Mucosa of stomach (tissue), 1 donor: ENCODE results near the gene TFAP2E.

ENCODE experiments used
- H3K27me3 ChIP-seq: one replicate; pipeline ENCODE4 v1.7.0; 2013; ENCODE audit warnings: mild to moderate bottlenecking, low read length; ENCODE audit not compliant: control insufficient read depth, insufficient read depth
- H3K36me3 ChIP-seq: one replicate; pipeline ENCODE4 v1.7.0; 2013; ENCODE audit warnings: low read length; ENCODE audit not compliant: control insufficient read depth, insufficient read depth
- H3K4me1 ChIP-seq: one replicate; pipeline ENCODE4 v1.7.0; 2013; ENCODE audit warnings: mild to moderate bottlenecking, low read length; ENCODE audit not compliant: control insufficient read depth, insufficient read depth
- H3K4me3 ChIP-seq: one replicate; pipeline ENCODE4 v1.7.0; 2013; ENCODE audit warnings: low read length
- H3K9ac ChIP-seq: one replicate; pipeline ENCODE4 v1.7.0; 2013; ENCODE audit warnings: mild to moderate bottlenecking, low read length, moderate library complexity
- H3K9me3 ChIP-seq: one replicate; pipeline ENCODE4 v1.7.0; 2013; ENCODE audit warnings: mild to moderate bottlenecking, low read length, moderate library complexity; ENCODE audit not compliant: control insufficient read depth
- donor health status: Pancreatic carcinoma.

The TFAP2E gene

DNA sequence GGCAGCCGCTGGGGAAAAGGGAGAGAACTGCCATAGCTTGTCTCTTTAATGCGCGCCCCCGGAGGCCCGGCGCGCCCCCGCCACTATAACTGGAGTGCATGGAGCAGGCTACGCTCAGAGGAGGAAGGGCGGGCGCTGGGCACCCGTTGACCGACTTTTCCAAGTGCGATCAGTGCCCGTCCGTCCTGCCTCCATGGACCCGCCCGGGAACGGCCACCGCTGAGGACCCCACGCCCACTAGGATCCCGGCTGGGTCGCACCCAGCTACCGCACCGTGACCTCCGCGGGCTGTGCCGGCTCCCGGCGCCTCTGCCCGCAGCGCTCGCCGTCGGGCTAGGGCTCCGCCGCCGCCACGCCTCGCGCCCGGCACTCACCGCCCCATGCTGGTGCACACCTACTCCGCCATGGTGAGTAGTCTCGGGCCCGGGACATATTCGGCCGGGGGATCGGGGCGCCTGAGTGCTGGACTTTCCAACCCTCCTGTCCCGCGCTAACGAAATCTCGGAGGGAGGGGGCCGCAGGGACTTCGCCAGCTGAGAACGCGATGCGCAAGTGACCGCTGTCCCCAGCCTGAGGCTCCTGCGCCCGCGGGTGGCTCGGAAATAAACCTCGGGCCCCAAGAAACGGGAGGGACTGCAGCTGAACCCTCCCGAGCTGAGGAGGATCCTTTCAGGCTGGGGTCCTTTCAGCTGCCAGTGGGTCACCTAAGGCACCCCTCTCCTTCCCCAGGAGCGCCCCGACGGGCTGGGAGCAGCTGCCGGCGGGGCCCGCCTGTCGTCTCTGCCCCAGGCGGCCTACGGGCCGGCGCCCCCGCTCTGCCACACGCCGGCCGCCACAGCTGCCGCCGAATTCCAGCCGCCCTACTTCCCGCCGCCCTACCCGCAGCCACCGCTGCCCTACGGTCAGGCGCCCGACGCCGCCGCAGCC lies at the start of gene TFAP2E:
TFAP2E (plus strand) TSS at position 117 of the 927 bp plus-strand sequence; CDS start at position 381, 264 bp downstream.
- Histone ChIP-seq H3K9ac (peak within 1 kb of the TSS; percentile 32), H3K4me1 (peaks cover 37% of the 10 kb centered on the region), H3K9me3 (no peaks in the 10 kb centered on the region), H3K36me3 (no peaks in the 10 kb centered on the region), H3K27me3 (peaks cover 74% of the 10 kb centered on the region), H3K4me3 (no peak within 1 kb of the TSS)

DNA sequence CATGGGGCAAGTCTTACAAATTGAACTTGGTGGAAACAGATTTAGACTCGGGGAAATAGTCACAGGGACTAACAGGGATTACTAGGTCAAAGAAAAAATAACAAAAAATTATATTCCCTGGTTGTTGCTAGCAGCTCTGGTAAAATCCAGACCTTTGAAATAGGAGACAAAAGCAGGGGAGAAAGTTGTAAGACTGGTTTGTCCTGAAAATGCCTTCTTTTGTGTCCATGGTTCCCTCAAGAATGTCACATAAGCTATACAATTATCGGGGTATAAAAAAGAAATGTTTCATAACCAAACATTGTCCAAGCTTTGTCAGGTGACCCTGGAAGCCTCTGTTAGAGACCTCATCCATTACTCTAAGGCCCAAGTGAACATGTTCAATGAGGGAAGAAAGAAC lies 49.0 kb upstream of the TFAP2E start:
- Histone ChIP-seq H3K36me3 (no peaks in the 10 kb centered on the region), H3K9ac (no peak overlapping the region), H3K9me3 (no peaks in the 10 kb centered on the region), H3K27me3 (no peaks in the 10 kb centered on the region), H3K4me1 (no peaks in the 10 kb centered on the region), H3K4me3 (no peak overlapping the region)

DNA sequence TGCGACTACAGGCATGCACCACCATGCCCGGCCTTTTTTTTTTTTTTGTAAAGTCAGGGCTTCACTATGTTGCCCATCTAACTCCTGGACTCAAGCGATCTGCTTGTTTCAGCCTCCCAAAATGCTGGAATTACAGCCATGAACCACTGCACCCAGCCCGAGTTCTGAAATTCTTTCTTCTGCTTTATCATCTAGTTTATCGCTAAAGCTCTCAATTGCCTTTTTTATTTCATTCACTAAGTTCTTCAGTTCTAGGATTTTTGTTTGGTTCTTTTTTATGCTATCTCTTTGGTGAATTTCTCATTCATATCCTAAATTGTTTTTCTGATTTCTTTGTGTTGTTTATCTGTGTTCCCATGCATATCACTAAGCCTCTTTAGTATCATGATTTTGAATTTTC lies 42.9 kb upstream of the TFAP2E start:
- Histone ChIP-seq H3K36me3 (no peaks in the 10 kb centered on the region), H3K9me3 (no peaks in the 10 kb centered on the region), H3K9ac (no peak overlapping the region), H3K4me1 (no peaks in the 10 kb centered on the region), H3K27me3 (no peaks in the 10 kb centered on the region), H3K4me3 (no peak overlapping the region)

DNA sequence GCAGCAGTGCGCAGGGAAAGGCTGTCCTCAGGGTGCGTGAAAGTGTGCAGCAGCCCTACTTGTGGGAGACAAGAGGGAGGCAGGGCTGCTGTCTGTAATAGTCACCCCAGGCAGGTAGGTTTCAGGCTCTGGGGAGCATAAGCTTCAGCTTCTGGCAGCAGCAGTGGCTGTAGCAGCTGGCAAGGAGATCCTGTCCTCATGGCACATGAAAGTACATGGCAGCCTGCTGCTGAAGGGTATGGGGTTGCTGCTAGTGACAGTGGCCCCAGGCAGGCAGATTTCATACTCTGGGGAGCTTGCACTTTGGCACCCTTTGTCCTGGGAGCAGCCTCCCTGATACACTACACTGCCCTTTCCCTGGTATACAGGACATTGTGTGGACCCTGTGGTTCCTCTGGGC lies 42.2 kb upstream of the TFAP2E start:
- no peak overlapping the region for H3K9ac ChIP-seq
- no peaks in the 10 kb centered on the region for H3K4me1 ChIP-seq
- no peaks in the 10 kb centered on the region for H3K27me3 ChIP-seq
- no peaks in the 10 kb centered on the region for H3K36me3 ChIP-seq
- H3K9me3 ChIP-seq, result no peaks in the 10 kb centered on the region
- H3K4me3 ChIP-seq, result no peak overlapping the region

DNA sequence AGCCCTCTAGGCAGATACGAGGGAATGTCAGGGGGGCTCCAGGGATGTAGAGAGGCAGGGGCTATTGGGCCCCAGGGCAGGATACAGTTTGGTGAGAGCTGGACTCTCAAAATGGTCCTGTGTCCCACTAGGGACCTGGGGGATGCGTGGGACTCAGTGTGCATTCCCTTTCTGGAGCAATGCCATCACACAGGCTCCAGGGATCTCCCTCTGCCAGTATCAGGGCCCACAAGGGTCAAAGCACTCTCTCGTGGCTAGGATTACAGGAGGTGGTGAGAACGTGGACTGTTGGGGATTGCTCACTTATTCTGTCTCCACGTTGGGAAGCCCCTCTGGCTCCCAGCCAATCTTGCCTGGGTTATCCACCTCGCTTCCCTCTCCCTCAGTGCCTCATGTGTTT lies 41.7 kb upstream of the TFAP2E start:
- no peaks in the 10 kb centered on the region for H3K4me1 ChIP-seq
- no peak overlapping the region for H3K4me3 ChIP-seq
- no peaks in the 10 kb centered on the region for H3K36me3 ChIP-seq
- no peak overlapping the region for H3K9ac ChIP-seq
- no peaks in the 10 kb centered on the region for H3K9me3 ChIP-seq
- H3K27me3 ChIP-seq, result no peaks in the 10 kb centered on the region

DNA sequence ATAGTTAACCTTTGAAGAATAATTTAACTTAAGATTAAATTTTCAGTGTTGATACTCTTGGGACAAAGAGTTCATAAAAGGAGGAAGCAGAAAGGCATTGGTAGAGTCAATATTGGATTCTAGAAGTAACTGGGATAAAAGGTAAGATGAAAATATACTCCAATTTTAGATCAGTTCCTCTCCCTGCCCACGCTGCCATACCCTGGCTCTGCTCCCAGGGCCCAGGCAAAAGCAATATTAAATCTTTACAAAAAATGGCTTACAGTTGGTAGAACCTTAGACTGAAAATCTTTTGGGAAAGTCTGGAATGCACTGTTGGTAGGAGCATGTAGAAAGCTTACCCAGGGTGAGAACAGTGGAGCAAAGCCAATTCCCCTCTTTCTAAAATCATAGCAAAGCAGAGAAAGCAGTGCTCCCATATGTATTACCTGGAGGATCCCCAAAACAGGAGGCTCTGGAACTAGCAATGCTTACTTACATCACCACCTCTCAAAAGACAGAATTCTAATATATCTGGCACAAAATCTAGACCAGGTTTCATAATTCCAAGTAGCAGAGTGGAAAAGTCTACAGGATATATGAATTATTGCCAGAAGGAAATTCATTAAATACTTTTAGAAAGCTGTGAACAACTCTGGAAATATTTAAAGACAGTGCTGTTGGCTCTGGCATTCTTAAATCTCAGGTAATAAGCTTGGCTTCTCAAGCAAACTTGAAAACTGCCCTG lies 40.5 kb upstream of the TFAP2E start:
- no peaks in the 10 kb centered on the region for H3K9me3 ChIP-seq
- H3K4me1 ChIP-seq, result no peaks in the 10 kb centered on the region
- no peak overlapping the region for H3K4me3 ChIP-seq
- H3K27me3 ChIP-seq, result no peaks in the 10 kb centered on the region
- no peaks in the 10 kb centered on the region for H3K36me3 ChIP-seq
- no peak overlapping the region for H3K9ac ChIP-seq

DNA sequence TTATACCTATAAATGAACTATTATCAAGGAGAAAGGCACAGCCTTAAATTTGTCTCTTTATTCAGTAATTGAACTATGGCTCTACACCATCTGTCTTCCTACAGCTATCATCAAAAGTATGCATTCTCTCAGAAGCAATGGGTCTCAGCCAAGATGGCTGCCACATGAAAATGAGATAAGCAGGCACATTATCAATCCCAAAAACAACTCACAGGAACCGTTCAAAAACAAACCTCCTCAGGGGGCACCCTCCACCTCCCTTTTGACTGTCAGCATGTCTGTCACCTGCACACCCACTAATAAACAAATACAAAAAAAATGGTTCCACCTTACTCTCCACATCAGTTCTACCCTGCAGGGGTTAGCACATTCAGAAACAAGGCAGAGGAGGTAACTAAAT lies 39.5 kb upstream of the TFAP2E start:
- H3K27me3 ChIP-seq, result no peaks in the 10 kb centered on the region
- H3K4me3 ChIP-seq, result no peak overlapping the region
- no peak overlapping the region for H3K9ac ChIP-seq
- H3K4me1 ChIP-seq, result no peaks in the 10 kb centered on the region
- H3K36me3 ChIP-seq, result no peaks in the 10 kb centered on the region
- H3K9me3 ChIP-seq, result no peaks in the 10 kb centered on the region

DNA sequence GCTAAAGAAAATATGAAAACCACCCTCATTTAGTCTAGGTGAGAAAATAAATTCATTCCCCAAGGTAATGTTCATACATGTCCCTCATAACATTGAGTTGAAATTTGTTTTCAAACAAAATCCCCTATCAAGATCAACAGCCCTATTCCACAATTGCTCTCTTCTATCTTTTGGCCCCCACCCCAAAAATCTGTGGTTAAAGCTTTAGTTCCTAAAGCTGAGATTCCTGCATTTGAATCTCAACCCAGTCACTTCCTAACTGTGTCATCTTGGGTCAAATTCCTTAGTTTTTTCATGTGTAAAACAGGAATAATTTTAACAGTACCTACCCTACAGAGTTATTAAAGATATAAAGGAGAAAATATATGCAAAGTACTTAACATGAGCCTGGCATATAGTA lies 37.9 kb upstream of the TFAP2E start:
- Histone ChIP-seq H3K4me3 (no peak overlapping the region), H3K9me3 (no peaks in the 10 kb centered on the region), H3K36me3 (no peaks in the 10 kb centered on the region), H3K27me3 (no peaks in the 10 kb centered on the region), H3K4me1 (peaks cover 8% of the 10 kb centered on the region), H3K9ac (no peak overlapping the region)

DNA sequence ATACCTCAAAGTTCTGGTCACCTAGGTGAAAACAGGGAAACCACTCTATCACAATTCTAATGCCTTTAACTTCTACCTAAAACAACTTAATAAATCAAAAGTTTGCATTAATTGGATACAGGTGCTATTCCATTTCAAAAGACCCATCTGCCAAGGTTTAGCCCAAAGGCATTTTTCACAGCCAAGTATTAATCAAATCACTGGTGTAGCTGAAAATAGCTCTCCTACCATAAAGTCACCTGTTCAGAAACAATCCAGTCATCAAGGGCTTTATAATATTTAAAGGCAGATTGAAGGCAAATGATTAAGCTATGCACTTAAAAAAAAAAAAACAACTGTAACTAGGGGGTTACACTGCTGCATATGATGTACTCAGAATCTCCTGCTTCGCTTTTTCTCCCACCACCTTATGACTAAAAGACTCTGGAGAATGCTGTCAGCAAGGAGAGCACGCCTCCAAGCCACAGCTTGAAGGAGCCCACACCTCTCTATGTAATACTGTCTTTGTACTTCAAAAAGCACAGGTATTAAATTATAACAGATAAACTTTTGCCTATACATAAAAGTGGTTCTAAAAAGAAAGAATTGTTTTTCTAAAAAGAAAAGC lies 36.5 kb upstream of the TFAP2E start:
- H3K9me3 ChIP-seq, result no peaks in the 10 kb centered on the region
- H3K4me3 ChIP-seq, result no peak overlapping the region
- H3K27me3 ChIP-seq, result no peaks in the 10 kb centered on the region
- H3K36me3 ChIP-seq, result no peaks in the 10 kb centered on the region
- H3K4me1 ChIP-seq, result peaks cover 8% of the 10 kb centered on the region
- no peak overlapping the region for H3K9ac ChIP-seq

DNA sequence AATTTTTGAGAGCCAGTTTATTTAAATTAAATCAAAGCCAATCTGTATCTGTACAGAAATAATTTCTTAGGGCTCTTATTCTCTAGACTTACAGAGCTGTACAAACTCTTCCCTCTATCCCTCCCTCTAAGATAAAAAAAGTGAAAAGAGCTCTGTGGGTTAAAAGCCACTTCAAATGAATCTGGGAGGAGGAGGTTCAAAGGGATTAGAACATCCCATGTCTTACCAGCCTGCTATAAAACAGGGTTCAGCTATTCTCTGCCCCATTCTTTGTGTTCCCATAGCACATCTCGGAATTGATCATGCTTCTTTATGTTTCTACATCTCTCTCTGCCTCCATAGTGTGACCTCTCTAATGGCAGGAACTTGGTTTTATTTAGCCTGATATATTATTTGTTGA lies 35.3 kb upstream of the TFAP2E start:
- H3K4me3 ChIP-seq, result no peak overlapping the region
- H3K36me3 ChIP-seq, result no peaks in the 10 kb centered on the region
- H3K9me3 ChIP-seq, result no peaks in the 10 kb centered on the region
- no peaks in the 10 kb centered on the region for H3K27me3 ChIP-seq
- H3K9ac ChIP-seq, result no peak overlapping the region
- peaks cover 11% of the 10 kb centered on the region for H3K4me1 ChIP-seq

DNA sequence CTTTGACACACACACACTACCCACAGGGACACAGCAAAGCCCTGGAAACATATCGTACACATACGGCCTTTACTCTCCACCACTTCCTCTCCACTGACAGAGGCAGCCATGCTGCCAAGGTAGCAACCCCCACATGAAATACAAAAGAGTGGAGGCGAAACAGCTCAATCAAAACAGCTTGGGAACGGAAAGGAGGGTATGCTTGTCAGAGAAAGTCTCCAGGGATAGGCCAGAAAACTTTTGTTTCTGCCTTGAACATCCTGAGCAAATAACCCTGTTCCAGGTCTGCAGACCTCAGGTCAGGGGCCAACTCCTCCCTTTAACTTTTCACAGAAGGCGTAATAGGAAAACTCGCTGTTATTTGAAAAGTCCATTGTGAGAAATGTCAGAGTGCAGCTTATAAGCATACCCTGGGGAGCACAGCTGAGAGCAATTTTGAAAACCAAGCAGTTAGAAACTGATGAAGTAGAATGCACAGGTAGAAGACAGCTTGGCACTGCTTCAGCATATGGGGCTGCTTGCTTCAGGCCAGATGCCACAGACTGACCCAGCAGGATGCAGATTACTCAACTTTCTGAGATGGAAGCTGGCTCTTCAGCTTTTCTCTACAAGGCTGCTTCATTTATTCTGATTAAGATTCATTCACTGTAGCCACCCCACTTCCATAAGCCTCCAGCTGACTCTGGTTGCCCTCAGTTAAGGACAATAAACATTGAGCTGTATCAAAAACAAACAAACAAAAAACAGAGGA lies 33.9 kb upstream of the TFAP2E start:
- H3K9me3 ChIP-seq, result no peaks in the 10 kb centered on the region
- H3K9ac ChIP-seq, result no peak overlapping the region
- peaks cover 11% of the 10 kb centered on the region for H3K4me1 ChIP-seq
- H3K27me3 ChIP-seq, result no peaks in the 10 kb centered on the region
- no peak overlapping the region for H3K4me3 ChIP-seq
- no peaks in the 10 kb centered on the region for H3K36me3 ChIP-seq
